Prostate gland (tissue), 2 donors: Measurements from ENCODE around the gene DCTD.

ENCODE experiments used
- POLR2A ChIP-seq: fragments of 450-650 bp; IDR thresholded peaks from one replicate; pipeline ENCODE4 v1.6.1; 2016; ENCODE audit warnings: antibody characterized with exemption, mild to moderate bottlenecking
- TF ChIP-seq, protein P1 (sequence below), 4 experiments: fragments of 200-600 bp in 2 of 4; fragments of 450-650 bp in 2 of 4; sonication (generic) in 2 of 4; IDR thresholded peaks; 1 replicate in 3 of 4; 2 replicates in 1 of 4; pipeline ENCODE4 v1.5.1; 2016 to 2019; ENCODE audit warnings: antibody characterized with exemption in 4 of 4, mild to moderate bottlenecking in 2 of 4, moderate library complexity in 2 of 4

- TF ChIP-seq, protein P1, sequence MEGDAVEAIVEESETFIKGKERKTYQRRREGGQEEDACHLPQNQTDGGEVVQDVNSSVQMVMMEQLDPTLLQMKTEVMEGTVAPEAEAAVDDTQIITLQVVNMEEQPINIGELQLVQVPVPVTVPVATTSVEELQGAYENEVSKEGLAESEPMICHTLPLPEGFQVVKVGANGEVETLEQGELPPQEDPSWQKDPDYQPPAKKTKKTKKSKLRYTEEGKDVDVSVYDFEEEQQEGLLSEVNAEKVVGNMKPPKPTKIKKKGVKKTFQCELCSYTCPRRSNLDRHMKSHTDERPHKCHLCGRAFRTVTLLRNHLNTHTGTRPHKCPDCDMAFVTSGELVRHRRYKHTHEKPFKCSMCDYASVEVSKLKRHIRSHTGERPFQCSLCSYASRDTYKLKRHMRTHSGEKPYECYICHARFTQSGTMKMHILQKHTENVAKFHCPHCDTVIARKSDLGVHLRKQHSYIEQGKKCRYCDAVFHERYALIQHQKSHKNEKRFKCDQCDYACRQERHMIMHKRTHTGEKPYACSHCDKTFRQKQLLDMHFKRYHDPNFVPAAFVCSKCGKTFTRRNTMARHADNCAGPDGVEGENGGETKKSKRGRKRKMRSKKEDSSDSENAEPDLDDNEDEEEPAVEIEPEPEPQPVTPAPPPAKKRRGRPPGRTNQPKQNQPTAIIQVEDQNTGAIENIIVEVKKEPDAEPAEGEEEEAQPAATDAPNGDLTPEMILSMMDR (IDR thresholded peaks at IDR 0.05) = no peak
- no peak for TF ChIP-seq POLR2A
These were observed 18.7 kb downstream of the DCTD start for GRCh38 chr4:182898479-182898799.
